ENCODE results near the gene LMBRD2.

Gene LMBRD2

DNA sequence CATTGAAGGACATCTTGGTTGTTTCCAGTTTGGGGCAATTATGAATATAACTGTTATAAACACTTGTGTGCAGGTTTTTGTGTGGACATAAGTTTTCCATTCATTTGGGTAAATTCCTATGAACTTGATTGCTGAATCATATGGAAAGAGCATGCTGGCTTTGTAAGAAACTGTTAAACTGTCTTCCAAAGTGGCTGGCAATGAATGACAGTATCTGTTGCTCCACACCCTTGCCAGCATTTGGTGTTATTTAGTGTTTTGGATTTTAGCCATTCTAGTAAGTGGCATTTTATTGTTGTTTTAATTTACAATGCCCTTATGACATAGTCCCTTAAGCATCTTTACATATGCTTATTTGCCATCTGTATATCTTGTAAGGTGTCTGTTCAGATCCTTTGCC, 55.2 kb downstream of the LMBRD2 start:
- DNase-seq, result no peak

DNA sequence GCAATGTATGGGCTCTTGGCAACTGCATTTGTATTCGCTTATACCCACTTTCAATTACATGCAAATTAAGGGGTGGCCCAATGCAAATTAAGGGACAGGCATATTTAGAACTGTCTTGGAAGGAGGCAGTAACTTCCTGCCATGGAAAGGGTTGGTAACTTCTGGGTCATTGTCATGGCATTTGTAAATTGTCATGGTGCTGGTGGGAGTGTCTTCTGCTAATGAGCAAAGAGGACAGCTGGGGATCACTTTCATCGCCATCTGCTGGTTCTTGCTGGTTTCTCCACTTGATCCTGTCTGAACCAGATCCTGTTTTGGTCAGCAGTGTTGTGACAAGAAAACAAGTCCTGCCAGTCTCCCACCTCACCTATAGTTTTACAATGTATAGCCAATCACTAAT, 61.7 kb downstream of the LMBRD2 start:
- no peak for DNase-seq

DNA sequence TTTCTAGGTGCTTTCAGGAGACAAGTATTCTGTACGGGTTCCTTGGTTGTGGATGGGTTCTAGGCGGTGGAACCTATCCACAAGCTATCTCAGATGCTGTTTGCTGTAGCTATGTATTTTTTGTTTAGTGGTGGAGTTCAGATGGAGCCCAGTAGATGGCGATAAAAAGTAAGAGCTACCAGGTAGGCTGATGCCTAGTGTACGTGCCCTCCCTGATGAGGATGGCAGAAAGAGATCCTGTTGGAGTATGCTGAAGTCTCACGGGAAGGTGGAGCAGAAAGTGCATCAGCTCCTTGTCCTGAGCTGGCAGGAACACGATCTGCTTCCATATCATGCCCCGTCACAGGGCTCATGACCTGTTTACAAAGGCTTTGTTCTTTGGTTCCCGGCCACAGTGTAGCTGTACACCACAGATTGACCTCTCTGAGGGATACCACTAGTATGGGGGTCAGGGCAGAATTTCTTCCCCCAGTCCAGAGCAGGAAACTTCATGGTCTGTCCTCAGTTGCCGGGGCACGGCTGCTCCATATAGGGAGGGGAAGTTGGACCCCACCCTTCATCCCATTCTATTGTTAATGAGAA, 72.4 kb downstream of the LMBRD2 start:
- DNase-seq, result no peak

DNA sequence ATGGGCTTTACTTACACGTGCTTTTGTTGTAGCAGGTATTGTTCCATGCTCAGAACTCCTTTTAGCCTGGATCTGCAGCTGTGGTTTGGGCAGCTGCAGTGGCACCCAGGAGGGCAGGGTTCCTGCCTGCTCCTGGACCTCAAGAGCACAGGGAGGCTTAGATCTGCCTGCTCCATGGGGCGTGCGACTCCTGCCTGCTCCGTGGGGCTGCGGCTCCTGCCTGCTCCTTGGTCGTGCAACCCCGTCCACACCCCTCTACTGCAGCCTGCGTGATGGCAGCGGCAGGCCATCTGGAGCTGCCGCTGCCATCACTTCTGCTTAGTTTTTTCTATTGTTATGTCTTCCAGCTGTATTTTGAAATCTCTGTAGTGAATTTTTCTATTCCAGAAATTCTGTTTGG, 73.3 kb downstream of the LMBRD2 start:
- DNase-seq, result no peak

DNA sequence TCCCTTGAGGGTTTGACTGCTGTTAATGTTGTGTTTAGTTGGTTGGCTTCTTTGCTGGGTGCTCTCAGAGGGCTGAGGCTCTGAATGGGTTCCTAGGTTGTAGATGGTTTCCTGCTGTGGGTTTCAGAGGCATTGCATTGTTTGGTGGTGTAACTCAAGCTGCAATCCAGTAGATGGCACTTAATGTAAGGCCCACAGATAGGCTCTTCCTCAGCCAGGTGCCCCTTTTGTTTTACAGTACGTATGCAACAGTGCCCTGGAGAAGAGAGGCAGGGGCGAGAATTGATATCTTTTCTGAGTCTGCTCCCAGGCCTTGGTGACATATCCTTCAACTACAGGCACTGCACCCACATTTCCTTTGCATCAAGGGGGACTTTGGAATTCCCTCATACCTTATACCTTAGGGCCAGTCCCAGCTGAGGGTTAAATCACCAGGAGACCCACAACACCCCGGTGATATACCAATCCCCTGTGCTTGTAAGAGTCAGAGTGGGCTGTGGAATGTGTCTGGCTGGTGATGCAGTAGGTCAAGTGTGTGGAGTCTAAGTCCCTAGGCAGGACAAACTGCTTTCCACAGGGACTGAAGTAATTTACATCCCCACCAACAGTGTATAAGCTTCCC, 78.0 kb downstream of the LMBRD2 start:
- DNase-seq, result no peak

GRCh38 chr5:36070687-36071571, 80.8 kb downstream of the LMBRD2 start:
- DNase-seq, result no peak

DNA sequence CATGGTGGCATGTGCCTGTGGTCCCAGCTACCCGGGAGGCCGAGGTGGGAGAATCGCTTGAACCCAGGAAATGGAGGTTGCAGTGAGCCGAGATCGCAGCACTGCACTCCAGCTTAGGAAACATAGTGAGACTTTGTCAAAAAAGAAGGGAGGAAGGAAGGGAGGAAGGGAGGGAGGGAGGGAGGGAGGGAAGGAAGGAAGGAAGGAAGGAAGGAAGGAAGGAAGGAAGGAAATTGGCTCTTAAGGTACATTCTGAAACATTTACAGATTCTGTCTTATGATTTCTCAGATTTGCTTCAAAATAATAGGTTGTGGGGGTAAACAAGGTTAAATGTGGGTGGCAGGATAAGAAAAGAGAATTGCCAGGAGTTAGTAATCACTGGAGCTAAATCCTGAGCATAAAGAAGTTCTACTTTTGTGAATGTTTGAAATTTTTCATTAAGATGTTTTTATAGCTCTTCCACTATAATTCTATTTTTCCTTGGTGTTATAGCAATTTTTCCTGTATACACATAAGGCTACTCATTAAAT, 82.9 kb downstream of the LMBRD2 start:
- DNase-seq, result no peak

DNA sequence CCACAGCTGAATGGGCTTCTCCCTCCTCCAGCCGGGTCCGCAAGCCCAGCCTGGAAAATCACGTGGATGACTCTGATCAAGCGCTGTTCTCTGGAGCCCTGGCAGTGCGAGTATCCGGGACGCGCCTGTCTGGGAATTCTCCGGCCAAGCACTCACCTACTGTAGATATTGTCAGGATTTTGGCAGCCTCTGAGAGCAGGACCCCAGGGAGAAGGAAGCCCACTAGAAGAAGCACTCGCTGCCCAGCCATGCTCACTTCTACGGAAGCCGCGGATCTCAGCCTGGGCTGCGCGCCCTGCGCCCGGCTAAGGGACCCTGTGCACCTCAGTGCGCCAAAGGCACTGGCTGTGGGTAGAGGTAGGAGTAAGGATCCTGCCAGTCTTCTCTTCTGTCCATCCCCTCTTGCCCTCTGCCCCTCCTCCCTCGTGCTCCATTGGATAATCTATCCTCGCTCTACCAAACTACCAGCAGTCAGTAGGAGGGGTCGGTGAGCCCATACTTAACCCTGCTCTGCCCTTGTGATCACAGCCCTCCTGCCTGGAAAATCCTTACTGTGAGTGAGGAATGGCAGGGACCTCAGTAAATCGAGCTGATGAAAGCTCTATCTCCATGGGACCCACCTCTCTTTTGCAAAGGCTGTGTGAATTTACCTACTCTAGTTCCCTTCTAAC, 85.0 kb downstream of the LMBRD2 start, which contains the start of gene UGT3A2:
UGT3A2 (minus strand) TSS at position 343 of the 671 bp plus-strand sequence; CDS start at position 250, 93 bp downstream.
- DNase-seq, result no peak

- DNase-seq, result no peak
Observed at GRCh38 chr5:36066001-36066539, 85.6 kb downstream of the LMBRD2 start.

- no peak for DNase-seq
Observed at GRCh38 chr5:36060420-36060887, 91.2 kb downstream of the LMBRD2 start.

GRCh38 chr5:36059571-36060419, 91.9 kb downstream of the LMBRD2 start:
- DNase-seq, result no peak

GRCh38 chr5:36058776-36059175, 92.9 kb downstream of the LMBRD2 start:
- no peak for DNase-seq

- no peak for DNase-seq
Observed at GRCh38 chr5:36057386-36057785, 94.3 kb downstream of the LMBRD2 start.

DNA sequence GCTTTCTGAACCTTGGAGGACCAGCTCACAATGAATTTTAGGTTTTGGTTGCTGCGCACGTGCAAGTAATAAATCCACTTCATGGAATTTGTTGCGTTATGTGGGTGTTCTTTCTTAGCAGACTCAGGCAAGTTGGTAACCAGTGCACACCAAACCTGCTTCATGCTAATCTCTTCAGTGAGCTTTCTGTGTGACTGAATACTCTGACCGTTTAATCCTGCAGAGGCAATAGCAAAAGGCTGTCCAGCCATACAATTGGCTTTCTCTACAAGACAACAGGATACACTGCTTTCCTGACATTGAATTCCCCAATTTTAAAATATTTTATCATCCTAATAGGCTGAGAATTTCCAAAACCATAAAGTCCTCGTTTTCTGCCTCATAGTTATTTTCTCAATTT, 95.3 kb downstream of the LMBRD2 start:
- DNase-seq, result no peak

DNA sequence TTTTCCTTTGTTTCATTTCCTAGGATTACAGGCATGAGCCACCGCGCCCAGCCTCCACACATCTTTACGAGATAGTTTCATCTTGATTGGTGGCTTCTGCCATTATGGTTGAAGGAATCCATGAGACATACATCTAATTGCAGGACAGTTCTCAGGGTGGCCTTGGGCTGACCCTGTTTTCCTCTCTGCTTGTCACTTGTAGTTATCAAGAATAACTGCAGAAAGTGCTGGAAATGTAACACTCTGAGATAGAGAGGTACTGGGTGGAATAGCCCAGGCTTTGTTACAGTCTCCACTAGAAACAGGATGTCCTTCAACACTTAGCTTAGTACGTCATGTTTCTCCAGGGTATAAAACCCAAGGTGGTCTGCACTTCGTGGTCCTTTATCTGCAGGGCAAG, 95.7 kb downstream of the LMBRD2 start:
- DNase-seq, result no peak

DNA sequence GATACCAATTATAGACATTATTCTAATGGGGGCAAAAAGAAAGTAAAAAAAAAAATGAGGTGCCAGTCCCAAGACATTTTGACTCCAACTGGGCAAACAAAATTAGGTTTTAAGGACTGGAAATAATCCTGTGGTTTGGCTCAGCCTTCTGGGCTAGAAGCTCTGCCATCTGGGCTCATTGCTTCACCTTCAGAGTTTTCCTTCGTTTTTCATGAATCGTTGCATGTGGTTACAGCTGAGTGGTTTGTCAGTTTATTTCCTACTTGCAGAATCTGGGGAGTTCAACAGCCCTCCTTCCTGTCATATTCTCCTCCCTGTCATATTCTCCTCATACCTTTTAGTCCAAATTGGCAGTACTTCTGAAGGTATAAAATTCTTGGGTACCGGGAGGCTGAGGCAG, 97.0 kb downstream of the LMBRD2 start:
- DNase-seq, result no peak

- no peak for DNase-seq
Observed at GRCh38 chr5:36052538-36052937, 99.1 kb downstream of the LMBRD2 start.

- no peak for DNase-seq
Observed at GRCh38 chr5:36049949-36050348, 101.7 kb downstream of the LMBRD2 start.
